ENCODE data around the gene PMM2.
"Not testable (repeated sequence)": the region's sequence is repeated elsewhere in the genome, so short reads cannot be mapped to it uniquely, and the experiment has no call there.

The PMM2 gene

GRCh38 chr16:8797364-8798173, at the start of gene PMM2, which contains the start of gene TMEM186:
Gene PMM2 (plus strand): TSS chr16:8797839. CDS start chr16:8797883, 44 bp downstream.
Gene TMEM186 (minus strand): TSS chr16:8797639. CDS start chr16:8797614, 25 bp downstream.
- DNase-seq (ENCODE audit: low read depth, low spot score), result peak; percentile 97

- not testable (repeated sequence) for DNase-seq (ENCODE audit: low read depth, low spot score)
These were observed 48.7 kb upstream of the PMM2 start for GRCh38 chr16:8748944-8749343.

DNA sequence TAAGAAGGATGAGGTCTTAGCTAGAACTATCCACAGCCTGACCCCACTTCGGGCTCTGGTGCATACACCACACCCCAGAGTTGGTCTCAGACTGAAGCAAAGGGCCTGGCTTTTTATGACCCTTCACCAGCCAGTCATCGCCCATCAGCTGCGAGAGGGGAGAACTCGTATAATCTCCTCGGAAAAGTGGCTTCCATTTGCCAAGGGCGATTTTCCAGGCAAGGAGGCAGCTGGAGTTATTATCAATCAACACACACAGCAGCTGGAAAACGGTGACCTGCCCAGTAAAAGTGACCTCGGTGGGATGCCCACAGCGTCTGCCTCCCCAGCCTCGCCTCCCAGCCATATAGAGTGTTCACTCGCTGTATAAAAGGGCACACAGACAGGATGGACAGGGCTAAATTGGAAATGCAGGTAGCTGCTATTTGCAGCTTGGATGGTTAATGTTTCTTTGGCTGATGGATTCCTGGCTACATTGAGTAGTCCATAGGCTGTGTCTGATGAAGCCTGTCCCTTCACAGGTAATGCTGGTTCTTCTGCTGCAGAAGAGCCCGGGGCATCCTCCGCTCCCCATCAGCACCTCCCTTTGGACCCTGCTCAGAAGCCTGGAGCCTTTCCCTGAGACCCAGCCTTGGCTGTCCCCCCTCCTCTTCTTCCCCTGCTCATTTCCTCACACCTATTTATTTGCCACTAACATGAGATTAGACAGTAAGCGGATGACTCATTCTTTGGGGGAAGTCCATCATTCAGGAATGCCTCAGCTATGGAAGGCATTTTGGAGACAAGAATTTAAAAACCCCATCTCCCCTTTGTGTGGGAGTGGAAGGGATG, 45.9 kb upstream of the PMM2 start:
- peak; percentile 39 for DNase-seq (ENCODE audit: low read depth, low spot score)

- DNase-seq (ENCODE audit: low read depth, low spot score), result no peak
These were observed 44.9 kb upstream of the PMM2 start for GRCh38 chr16:8752706-8753105.

DNA sequence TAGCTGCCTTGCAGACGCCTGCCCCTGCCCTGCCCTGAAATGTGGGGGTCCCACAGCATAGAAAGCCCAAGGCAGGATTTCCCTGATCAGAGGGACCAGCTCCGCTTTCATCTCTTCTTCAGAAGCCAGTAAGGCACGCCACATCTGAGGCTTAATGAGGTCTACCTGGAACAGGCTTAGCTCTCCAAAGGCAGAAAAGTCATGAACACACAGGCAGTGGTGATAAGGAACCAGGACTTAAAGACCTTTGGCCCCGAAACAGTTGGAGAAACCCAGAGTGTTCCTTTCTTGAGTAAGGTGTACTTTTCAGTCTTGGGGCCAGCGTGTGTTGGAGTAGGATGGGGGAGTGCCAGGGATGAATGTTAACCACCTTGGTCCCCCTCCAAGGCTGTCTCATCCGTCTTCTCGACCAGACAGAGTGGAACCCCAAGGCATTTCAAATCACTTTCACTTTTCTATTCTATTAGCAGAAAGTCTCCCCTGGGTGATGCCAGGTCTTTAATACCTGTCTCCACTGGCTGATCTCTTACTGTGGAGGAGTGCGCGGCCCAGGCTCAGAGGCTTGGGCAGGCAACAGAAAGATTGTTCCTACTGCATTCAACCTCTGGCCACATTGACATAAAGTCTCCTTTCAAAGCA, 44.1 kb upstream of the PMM2 start:
- DNase-seq (ENCODE audit: low read depth, low spot score), result no peak

DNA sequence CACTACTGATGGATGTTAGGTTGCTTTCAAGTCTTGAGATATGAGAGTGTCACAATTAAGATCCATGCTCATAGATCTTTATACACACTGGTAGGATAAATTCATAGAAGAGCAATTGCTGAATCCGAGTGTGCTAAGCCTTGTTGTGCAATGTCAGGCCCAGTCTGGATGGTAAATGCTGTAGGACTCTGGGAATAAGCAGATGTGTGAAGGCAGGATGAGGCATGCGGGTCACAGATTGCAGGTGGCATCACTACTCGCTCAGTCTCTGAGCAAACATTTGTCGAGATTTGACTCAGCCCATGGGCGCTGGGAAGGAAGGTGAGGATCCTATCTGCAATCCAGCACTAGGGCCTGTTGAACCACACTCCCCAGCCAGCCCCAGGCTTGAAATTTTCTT, 40.9 kb upstream of the PMM2 start:
- no peak for DNase-seq (ENCODE audit: low read depth, low spot score)

- no peak for DNase-seq (ENCODE audit: low read depth, low spot score)
These were observed 39.6 kb upstream of the PMM2 start for GRCh38 chr16:8758022-8758421.

DNA sequence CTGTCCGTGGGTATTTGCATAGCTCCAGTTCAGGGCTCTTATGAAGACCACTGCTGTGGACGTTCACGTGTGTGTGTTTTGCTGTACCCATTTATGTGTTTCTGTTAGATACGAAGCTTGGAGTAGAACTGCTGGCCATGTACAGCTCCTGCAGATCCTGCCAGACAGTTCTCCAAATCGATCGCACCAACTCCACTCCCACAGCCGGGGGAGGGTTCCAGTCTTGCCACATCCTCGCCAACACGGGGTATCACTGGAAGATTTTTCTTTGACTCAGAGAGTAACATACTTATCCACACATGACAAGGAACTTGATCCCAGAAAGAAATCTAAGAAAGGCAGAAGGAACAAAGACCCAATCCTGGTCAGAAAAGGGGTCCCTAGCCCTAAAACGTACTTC, 37.6 kb upstream of the PMM2 start:
- DNase-seq (ENCODE audit: low read depth, low spot score), result no peak

DNA sequence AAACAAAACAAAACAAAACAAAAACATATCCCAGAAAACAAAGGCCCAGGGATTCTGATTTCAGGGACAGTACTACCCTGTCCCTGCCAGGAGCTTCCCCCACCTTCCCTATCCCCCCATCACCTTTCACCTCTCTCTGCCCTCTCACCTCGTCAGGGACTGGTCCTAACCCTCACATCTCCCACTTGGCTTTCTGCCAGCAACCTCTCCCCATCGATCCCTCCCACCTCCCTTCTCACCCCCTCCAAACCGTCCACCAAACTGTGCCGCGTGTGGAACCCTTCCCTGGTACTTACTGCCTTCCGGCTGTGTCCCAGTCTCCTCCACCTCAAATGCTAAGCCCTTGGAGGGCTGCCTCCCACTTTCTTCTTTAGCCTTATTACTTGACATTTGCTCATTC, 36.6 kb upstream of the PMM2 start:
- no peak for DNase-seq (ENCODE audit: low read depth, low spot score)

DNA sequence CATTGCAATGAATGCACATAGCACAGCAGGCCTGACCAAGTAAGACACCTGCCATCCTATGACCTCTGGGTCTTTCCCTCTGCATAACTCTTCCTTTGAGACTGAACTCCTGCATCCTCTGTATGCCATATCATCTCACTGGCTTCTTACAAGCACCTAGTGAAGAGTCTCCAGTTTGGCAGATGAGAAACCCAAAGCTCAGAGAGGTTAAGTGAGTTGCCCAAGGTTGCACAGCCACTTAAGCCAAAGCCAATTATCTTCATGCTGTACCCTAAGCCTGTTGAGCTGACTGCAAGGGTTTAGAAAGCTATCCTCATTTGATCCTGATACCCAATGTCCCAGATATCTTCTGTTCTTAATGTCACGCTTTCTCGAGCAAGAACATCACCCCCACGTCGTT, 35.4 kb upstream of the PMM2 start:
- DNase-seq (ENCODE audit: low read depth, low spot score), result no peak

- no peak for DNase-seq (ENCODE audit: low read depth, low spot score)
These were observed 34.6 kb upstream of the PMM2 start for GRCh38 chr16:8763083-8763482.

GRCh38 chr16:8763899-8764298, 33.7 kb upstream of the PMM2 start:
- peak; percentile 27 for DNase-seq (ENCODE audit: low read depth, low spot score)

- no peak for DNase-seq (ENCODE audit: low read depth, low spot score)
These were observed 33.0 kb upstream of the PMM2 start for GRCh38 chr16:8764525-8765250.

- DNase-seq (ENCODE audit: low read depth, low spot score), result no peak
These were observed 30.5 kb upstream of the PMM2 start for GRCh38 chr16:8767176-8767575.

DNA sequence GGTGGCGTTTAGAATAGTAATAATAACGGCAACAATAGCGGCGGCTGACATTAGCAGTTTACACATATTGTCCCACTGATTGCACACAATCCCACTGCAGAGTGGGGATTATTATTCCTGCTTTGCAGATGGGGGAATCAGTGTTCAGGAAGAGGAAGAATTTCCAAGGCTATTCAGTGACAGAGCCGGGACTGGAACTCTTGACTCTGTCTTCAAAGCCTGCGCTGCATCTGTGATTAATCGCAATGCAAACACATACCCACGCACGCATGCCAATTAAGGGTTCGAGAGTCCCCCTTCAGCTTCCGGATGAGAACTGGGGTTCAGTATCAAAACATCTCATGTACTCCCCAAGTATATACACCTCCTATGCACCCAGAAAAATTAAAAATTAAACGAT, 29.4 kb upstream of the PMM2 start:
- DNase-seq (ENCODE audit: low read depth, low spot score), result no peak

GRCh38 chr16:8768692-8769091, 28.9 kb upstream of the PMM2 start:
- DNase-seq (ENCODE audit: low read depth, low spot score), result peak; percentile 67

GRCh38 chr16:8773537-8773936, 24.1 kb upstream of the PMM2 start:
- no peak for DNase-seq (ENCODE audit: low read depth, low spot score)

GRCh38 chr16:8774208-8774607, 23.4 kb upstream of the PMM2 start:
- DNase-seq (ENCODE audit: low read depth, low spot score), result no peak

DNA sequence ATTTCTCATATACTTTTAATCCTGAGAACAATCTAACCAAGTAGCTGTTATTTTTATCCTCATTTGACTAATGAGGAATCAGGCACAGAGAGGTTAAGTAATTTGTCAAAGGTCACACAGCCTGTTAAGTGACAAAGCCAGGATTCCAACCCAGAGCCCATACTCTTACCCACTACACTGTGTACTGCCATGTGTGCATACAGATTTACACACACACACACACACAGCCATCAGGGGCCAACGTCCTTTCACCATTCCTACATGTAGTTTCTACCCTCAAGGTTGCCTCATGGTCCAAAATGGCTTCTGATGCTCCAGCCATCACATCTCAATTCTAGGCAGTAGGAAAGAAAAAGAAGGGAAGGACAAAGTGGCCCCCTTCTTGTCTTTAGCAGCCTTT, 22.3 kb upstream of the PMM2 start:
- no peak for DNase-seq (ENCODE audit: low read depth, low spot score)

- peak; percentile 87 for DNase-seq (ENCODE audit: low read depth, low spot score)
These were observed 21.5 kb upstream of the PMM2 start for GRCh38 chr16:8776129-8776584.

DNA sequence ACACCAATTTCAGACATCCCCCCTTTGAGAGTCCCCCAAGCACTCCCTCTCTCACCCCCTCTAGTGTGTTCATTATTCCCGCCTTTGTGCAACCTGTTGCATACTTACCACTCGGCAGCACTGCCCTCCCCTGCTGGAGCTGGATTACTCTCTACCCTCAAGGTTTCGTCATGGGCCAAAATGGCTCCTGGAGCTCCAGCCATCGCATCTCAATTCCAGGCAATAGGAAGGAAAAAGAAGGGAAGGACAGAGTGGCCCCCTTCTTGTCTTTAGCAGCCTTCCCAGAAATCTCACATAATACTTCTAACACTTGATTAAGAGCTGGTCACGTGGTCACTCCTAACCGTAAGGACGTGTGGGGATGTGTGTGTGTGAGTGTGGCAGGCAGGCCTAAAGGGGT, 20.4 kb upstream of the PMM2 start:
- DNase-seq (ENCODE audit: low read depth, low spot score), result no peak

GRCh38 chr16:8781797-8782196, 15.8 kb upstream of the PMM2 start:
- no peak for DNase-seq (ENCODE audit: low read depth, low spot score)

All from ELF-1 (cell line).